Epidermal melanocyte (primary cell): Measurements from ENCODE around the gene EPS8L3.
"Not testable (repeated sequence)": the region's sequence is repeated elsewhere in the genome, so short reads cannot be mapped to it uniquely, and the experiment has no call there.

ENCODE experiments used
- DNase-seq: peaks from one replicate; pipeline ENCODE4 v3.0.0; 2011; ENCODE audit warnings: low spot score; ENCODE audit not compliant: insufficient read length

Gene EPS8L3

DNA sequence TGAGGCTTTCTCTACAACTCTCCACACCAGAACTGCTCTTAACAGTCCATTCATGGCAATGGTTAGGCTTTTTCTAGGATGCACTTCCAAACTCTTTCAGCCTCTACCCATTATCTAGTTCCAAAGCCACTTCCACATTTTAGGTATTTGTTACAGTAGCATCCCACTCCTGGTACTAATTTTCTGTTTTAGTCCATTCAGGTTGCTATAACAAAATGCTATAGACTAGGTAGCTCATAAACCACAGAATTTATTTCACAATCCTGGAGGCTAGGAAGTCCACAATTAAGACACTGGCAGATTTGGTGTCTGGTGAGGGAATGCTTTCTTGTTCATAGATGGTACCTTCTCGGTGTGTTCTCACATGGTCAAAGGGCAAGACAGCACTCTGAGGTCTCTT lies 17.3 kb upstream of the EPS8L3 start:
- no peak for DNase-seq

DNA sequence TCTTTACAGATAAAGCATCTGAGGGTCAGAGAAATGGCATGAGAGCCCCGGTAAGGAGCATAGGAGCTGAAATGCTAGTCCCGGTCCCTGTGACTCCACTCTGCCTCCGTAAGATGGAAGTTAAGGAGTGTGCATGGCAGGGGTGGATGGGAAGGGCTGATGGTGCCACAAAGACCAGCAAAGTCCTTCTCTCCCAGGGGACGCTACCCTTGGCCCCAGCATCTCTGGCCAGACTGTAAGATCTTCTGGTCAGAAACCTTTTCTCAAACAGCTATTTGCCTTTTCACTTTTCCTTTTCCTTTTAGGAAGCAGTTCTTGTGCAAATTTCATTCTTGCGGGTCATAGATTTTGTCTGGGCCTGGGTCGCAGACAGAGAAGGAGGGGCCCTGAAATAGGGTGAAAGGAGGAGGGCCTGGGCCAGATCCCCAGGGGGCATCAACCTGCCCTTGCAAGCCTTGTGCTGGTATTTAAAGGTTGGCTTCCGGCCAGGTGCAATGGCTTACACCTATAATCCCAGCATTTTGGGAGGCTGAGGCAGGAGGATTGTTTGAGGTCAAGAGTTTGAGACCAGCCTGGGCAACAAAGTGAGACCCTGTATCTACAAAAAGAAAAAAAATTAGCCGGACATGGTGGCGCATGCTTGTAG lies 14.4 kb upstream of the EPS8L3 start:
- no peak for DNase-seq

DNA sequence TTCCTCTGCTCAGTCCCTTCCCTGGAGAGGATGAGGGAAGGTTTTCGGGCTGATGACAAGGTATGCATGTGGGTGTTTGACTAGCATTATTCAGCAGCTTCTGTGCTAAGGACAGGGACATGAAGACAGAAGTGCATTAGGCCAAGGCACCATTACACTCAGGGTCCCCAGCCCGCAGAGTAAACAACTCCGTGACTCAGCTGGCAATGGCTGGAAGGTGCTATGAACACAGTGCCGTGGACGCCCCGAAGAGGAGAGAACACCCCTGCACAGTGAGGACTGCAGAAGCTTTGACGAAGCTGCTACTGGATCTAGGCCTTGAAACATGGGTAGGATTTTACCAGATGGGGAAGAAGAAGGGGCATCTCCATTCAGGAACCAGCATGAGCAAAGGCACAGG lies 13.7 kb upstream of the EPS8L3 start:
- no peak for DNase-seq

DNA sequence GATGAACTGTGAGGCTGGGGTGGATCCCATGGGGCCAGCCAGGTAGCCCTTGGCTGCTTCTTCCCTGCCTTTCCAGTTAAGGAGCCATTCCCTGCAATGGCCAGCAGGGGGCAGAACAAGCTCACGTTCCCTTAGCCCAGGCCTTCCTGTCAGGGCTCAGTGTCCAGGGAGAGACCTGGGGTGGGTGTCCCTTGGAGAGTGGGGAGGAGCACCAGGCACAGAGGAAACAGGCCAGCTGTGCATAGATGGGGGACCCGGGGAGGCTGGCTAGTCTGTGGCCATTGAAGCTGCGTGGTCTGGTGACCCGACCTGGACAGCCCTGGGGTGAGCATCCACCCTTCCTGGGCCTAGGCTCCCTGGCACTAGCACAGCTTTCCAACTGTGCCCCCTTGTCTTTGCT lies 13.2 kb upstream of the EPS8L3 start:
- DNase-seq = peak; percentile 90

DNA sequence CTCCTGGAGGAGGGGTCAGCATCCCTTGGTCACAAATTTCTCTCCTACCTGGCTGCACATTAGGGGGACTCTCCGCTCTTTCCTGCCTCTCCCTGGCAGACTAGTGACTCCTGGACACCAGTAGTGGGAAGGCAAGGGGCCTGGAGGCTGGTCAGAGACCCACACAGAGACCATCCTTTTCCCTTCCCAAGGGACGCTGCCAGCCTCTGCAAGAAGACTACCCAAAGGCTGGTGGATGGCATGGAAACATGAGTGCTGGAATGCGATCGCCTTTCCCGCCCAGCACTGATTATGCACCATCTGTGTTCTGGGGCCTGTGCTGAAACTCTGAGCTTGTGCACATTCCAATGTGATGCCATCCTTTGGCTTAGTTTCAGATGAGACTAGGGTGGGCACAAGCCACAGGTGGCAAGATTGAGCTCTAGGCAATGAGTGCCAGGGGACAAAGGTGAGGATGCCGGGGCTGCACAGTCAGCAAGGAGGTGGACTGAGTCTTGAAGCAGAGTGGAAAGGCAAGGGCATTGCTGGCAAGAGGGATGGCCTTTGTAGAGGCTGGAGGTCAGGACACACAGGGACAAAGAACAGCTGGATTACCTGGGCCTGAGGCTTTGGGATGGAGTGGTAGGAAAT lies 12.6 kb upstream of the EPS8L3 start:
- DNase-seq = no peak

DNA sequence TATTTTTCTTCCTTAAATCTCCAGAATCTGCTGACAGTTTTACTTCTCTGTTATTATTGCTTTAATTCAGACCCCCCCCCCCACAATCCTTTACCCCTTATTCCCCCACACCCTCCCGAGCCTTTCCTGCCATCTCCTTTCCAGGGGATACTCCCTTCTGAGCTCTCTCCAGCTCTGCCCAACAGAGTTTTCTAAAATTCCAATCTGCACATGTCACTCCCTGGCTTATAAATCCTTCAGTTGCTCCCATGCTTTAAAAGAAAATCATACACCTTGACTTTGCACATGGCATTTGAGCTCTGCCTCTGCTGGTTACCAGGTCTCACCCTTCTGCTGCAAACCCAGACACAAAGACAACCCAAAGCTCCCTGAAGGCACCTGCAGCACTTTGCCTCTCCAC lies 11.7 kb upstream of the EPS8L3 start:
- no peak for DNase-seq

DNA sequence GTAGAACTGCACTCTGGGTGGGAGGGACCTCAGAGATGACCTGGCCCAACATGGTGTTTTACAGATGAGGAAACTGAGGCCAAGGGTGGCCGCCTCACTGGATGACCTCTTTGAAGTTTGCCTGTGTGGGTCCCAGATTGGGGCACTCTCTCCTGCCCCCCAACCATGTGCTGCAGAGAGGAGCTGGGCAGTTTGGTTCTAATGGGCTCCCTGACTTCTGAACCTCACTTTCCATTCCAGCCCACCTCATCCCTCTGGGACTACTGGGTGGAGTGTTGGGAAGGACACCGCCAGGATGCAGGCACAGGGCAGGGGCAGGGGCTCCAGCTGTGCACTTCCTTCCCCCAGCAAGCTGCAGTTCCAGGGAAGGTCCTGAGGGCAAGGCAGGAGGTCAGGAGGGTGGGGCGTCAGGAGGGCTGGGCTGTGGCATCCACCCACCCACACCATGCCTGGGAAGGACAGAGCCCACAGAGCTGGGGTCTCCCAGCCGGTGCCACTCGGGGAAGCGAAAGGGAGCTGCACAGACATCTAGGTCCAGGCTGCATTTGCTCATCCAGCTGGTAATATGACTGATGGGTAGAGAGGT lies 10.3 kb upstream of the EPS8L3 start:
- no peak for DNase-seq

DNA sequence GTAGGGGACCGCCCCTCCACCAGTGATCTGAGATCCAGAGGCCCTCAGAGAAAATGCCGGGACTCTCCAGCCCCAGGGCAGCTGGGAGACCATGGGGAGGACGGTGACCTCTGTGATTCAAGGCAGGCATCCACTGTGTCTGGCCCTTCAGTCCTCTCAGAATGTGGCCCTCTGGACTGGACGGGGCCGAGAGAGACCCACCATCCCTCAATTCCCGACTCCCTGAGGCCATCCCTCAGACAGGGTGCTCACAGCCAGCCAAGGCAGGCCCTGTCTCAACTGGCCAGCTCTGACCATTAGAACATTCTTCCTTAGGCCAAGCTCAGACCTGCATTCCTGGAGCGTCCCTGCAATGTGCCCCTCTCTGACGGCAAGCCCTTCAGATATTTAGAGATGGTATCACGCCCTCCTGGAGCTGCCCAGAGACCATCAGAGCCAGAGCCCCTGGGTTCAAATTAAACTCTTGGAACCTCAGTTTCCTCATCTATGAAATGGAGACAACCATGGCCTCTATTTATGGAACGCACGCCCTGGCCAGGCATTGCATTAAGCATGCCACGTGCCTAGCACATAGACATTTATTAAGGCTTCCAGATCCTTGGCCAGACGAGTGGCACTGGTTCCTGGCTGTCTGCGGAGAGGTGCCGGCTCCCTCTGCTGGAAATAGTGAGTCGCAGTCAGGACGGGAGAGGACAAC lies 9.6 kb upstream of the EPS8L3 start:
- DNase-seq = peak; percentile 82

DNA sequence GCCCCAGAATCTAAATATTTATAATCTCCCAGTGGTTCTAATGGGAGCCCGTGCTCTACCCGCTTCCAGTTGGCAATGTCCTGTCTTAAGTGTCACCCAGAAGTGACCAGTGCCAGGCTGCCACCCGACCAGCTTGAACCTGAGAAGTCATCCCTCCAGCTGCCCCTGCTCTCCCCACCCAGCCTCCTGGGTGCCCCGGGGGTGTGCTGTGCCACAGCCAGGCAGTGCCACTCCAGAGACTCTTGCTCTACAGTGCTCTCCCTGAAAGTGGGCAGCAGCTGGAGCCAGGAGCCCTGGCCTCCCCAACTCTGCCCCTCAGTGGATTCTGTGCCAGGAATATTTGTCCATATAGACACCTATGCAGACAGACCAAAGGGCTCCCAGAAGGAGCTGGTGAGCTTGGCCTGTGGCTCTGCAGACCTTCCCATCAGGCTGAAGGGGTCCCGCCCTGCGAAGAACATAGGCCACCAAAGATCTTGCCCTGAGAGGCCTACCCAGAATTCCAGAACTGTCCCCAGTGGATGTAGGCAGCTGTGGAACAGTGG lies 9.0 kb upstream of the EPS8L3 start:
- no peak for DNase-seq

DNA sequence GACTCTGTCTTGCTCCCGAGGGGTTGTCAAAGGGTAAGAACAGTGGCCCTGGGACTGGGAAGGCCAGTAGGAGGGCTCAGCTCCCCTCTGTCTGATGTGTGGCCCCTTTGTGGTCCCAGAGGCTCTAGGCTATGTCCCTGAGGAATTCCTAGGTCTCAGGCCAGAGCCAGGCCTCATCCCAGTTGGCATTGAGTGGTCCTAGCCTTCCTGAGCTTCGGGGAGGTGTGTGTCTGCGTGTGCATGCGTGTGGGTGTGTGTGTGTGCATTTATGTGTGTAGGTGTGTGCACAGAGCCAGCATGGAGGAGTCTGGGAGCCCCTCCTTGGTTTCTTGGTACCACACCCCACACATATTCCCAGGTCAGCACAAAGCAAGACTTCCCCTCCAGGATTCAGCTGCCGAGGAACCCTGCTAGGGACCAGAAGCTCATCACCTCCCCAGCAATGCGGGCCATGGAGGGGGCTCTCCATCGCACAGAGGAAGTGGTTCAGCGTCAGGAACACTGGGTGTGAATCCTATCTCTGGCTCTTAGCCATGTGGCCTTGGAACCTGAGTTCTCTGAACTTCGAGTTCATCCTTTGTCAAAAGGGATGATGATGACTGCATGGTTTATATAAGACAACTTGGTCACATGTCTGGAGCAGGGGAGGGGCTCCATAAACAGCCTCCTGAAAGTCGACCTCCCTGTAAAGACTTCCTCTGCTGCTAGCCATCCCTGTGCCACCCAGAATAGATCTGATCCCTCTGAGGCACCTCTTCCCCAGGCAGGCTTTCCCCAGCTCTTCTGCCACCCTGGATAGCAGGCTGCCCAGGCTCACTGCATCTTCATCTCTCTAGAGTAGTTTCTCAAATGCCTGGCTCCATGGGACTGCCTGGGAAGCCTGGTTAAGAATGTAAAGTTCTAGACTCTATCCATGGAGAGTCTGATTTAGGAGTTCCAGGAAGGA lies 8.3 kb upstream of the EPS8L3 start:
- no peak for DNase-seq

DNA sequence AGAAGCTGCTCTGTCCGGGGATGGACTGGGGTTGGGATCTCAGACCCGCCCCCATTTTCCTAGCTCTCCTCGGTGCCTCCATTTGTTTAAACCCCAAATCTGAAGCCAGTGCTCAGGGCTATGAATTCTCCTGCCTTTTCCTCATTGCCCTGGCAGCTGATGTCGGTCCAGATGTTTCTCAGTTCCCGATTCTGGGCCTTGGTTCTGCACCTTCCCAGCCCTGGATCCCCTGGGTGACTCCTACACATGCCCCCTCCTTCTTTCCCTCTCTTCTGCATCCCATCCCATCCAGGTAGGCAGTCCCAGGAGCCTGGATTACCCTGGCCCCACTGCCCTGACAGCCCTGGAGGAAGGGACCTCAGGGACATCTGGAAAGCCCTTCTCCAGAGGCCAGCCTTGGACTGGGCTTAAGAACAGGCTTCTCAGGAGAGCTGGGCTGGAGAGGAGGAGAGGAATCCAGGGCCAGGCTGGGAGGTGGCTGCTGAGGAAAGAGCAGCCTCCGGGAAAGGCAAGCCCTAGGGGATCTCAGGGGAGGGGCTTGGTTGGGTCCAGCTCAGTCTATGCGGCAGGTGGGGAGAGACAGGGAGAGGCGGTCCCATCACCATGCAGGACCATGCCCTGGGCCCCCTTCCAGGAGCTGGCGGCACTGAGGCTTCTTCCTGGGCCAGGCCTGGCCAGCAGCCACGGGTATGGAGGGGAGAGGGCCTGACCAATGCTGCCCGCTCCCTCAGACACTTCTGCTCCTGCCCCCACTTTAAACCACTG lies 6.8 kb upstream of the EPS8L3 start:
- DNase-seq = no peak

DNA sequence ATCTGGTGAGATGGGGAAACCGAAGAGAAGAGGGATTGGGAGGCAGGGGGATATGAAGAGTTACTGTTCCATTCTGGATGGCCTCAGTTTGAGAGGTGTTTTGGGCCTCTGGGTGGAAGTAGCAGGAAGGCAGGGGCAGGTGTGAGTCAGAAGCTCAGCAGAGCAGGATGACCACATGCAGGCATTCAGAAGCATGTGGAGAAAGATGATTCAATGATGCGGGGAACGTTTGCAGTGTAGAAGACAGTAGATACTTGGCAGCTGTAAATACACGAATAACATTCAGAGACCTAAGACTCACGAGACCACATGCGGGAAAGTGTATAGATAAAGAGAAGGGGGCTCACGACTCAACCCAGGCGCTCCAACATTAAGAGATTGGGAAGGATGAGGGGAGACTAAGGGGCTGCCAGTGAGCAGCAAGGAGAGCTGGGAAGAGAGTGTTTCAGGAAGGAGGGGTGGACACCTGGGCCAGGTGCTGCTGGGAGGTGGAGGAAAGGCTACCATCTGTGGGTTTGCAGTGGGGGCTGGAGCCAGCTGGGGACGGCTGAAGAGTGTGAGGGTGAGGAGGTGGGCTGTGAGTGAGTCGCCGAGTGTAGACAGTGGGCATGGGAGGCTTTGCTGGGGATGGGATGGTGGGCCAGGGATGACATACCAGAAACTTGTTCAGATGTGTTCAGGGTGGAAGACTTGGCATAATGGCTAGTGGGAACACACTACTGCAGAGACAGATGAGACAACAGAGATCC lies 5.8 kb upstream of the EPS8L3 start:
- DNase-seq = no peak

DNA sequence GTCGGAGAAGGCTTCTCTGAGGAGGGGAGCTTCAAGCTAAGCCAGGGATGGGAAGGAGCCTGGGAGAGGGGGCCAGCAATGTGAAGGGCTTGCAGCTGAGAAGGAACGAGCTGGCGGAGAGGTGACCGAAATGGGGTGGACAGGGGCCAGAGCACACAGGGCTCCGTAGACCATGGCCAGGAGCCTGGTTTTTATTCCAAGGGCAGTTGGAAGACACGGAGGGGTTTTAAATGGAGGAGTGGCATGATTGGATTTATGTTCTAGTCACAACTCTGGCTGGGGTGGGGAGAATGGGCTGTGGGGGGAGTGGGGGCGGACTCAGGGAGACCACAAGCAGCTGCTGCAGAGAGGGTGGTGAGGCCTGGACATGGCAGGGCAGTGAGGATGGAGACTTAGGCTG lies 5.1 kb upstream of the EPS8L3 start:
- DNase-seq = no peak

DNA sequence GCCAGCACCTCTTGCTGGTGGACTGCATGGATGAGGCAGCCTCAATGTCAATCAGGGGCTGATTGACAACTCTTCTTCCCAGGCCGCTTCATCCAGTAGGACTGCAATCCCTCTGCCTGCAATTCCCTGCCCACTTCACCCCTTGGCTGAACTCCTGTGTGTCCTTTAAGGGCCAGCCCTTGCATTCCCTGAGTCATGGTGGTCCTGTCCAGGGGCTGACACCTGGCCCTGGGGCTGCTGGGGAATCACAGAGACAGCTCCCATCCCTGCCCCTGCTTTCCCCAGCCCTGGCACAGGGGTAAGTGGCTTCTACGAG lies 4.6 kb upstream of the EPS8L3 start:
- no peak for DNase-seq

DNA sequence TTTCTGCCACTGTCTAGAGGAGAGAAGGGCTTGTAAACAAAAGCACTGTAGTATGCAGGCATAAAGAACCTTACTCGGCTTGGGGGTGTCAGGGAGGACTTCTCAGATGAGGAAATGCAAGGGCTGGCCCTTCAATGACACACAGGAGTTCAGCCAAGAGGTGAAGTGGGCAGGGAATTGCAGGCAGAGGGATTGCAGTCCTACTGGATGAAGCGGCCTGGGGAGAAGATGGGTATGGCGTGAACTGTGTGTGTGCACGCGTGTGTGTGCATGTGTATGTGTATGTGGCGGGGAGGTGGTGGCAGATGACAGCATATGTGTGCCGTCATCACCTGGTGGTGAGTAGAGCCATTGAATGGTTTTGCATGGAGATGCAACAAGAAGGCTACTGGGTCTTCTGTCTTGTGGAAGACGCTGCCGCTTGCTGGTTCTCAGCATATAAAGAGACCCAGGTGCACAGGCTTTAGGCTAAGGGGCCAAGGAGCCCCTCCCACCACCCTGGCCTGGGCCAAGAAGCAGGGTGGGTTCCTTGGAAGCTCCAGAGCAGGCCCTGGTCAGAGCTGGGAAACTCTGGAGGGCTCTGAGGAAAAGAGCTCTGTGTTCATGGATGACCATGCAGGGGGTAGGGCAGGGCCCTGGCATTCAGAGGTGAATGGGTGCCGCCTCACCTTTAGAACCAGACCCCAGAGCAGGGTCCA lies 4.1 kb upstream of the EPS8L3 start:
- DNase-seq = no peak

DNA sequence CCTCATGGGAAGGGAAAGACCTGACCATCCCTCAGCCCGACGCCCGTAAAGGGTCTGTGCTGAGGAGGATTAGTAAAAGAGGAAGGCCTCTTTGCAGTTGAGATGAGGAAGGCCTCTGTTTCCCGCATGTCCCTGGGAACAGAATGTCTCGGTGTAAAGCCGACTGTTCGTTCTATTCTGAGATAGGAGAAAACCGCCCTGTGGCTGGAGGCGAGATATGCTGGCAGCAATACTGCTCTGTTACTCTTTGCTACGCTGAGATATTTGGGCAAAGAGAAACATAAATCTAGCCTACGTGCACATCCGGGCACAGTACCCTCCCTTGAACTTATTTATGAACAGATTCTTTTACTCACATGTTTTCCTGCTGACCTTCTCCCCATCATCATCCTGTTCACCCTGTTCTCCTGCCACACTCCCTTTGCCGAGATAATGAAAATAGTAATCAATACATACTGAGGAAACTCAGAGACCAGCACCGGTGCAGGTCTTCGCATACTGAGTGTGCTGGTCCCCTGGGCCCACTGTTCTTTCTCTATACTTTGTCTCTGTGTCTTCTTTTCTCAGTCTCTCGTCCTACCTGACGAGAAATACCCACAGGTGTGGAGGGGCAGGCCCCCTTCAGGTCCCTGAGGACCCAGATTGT lies 3.4 kb upstream of the EPS8L3 start:
- DNase-seq = not testable (repeated sequence)

DNA sequence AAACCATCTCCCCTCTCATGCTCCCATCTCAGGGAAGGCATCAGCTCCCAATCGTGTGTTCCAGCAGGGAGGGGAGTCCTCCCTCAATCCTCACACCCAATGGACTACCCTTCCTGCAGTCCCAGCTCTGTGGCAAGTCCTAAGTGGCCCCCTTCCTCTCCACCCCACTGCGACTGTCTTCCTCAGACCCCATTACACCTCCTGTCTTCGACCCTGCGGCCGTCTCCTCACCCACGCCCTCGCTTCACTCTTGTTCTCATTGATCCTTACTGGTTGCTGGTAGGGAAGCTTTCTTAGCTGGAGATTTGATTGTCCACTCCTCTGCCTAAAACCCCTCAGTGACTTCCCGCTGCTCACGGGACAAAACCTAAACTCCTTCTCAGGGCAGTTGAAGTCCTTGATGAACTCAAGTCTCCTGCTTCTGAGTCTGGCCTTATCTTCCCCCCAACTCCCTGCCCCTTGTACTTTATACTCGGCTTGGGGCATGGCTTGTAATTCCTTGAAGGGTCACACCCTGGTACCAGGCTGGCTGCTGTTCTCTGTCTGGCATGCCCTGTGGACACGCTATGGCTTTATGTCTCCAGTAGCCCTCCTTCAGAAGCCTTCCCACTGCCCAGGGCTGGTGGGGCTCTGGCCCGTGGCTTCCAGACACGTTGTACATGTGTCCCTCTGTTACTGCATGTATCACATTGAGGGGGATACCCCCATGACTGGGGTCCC lies 2.3 kb upstream of the EPS8L3 start:
- no peak for DNase-seq

DNA sequence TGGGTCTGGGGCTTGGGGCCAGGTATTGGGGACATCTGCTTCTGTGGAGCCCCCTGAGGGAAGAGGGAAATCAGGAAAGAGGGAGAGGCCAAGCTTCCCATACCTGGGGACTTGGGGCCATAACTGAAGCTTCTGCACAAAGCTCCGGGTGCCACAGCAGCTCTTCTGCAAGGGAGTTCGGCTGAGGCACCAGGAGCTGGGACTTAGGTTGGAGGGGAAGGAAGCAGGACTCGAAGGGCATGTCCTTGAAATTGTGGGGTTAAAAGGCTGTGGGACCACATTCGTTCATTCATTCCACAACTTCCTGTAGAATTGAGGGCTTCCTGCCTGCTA lies 1.7 kb upstream of the EPS8L3 start:
- no peak for DNase-seq
